Measurements from ENCODE around the gene TSPEAR. TPM values are rescaled to one million over a fixed set of nuclear protein-coding genes. Genes with fewer than 3 reads are reported as not detected.
A peak's percentile ranks its signal among the peaks of the same experiment; 100 is the strongest.

TSPEAR gene
- total and polyA plus RNA-seq, 2 of the 13 experiments (the other 11 are each of a cell fraction or from before 2014, with no cell fraction given), result 0.07 to 0.32 TPM

- no peak for TF ChIP-seq ZBTB49 (CRISPR knock-in tag; IDR thresholded peaks at IDR 0.05; ENCODE audit: borderline replicate concordance)
- no peak for TF ChIP-seq ZNF512 (CRISPR knock-in tag; IDR thresholded peaks at IDR 0.05)
- TF ChIP-seq ZNF781 (CRISPR knock-in tag; IDR thresholded peaks at IDR 0.05; ENCODE audit: borderline replicate concordance, not compliant biosample characterization), result peak; percentile 21
- TF ChIP-seq HNF4A (CRISPR knock-in tag; IDR thresholded peaks at IDR 0.05), result no peak
- TF ChIP-seq USF2 (IDR thresholded peaks at IDR 0.05; ENCODE audit: low read depth, low read length), result no peak
- TF ChIP-seq USF2 (CRISPR knock-in tag; IDR thresholded peaks at IDR 0.05; ENCODE audit: borderline replicate concordance), result no peak
- TF ChIP-seq ZNF710 (CRISPR knock-in tag; IDR thresholded peaks at IDR 0.05; ENCODE audit: borderline replicate concordance), result peak; percentile 64; the same call in 1 of the 2 replicates
- no peak; the same call in 1 of the 2 replicates for TF ChIP-seq MLX (CRISPR knock-in tag; IDR thresholded peaks at IDR 0.05)
- TF ChIP-seq ZNF224 (CRISPR knock-in tag; IDR thresholded peaks at IDR 0.05), result no peak
- TF ChIP-seq PAX8 (CRISPR knock-in tag; IDR thresholded peaks at IDR 0.05; ENCODE audit: borderline replicate concordance), result 0 out of 2 replicates have a peak, but pooled peaks have one; percentile 69
- TF ChIP-seq HDAC2 (CRISPR knock-in tag; IDR thresholded peaks at IDR 0.05), result peak; percentile 32; the same call in 1 of the 2 replicates
- TF ChIP-seq DR1 (CRISPR knock-in tag; IDR thresholded peaks at IDR 0.05), result peak; percentile 93; the same call in 1 of the 2 replicates
- no peak for TF ChIP-seq ZNF546 (CRISPR knock-in tag; conservative IDR thresholded peaks at IDR 0.05)
- TF ChIP-seq IRF9 (CRISPR knock-in tag; IDR thresholded peaks at IDR 0.05; ENCODE audit: borderline replicate concordance), result 0 out of 2 replicates have a peak, but pooled peaks have one; percentile 46
These were observed 228.6 kb downstream of the TSPEAR start (continued) for GRCh38 chr21:44482581-44483287.
